NCI-H146 treated with DMSO at 0.1 percent for 48 hours (cell line): ENCODE data around the gene ZNF652.
"Not testable (repeated sequence)": the region's sequence is repeated elsewhere in the genome, so short reads cannot be mapped to it uniquely, and the experiment has no call there.

Experiments
- DNase-seq: peaks from one replicate; lab custom pipeline; 2025; ENCODE audit not compliant: unreplicated experiment; lab: John Stamatoyannopoulos, UW

Gene ZNF652

DNA sequence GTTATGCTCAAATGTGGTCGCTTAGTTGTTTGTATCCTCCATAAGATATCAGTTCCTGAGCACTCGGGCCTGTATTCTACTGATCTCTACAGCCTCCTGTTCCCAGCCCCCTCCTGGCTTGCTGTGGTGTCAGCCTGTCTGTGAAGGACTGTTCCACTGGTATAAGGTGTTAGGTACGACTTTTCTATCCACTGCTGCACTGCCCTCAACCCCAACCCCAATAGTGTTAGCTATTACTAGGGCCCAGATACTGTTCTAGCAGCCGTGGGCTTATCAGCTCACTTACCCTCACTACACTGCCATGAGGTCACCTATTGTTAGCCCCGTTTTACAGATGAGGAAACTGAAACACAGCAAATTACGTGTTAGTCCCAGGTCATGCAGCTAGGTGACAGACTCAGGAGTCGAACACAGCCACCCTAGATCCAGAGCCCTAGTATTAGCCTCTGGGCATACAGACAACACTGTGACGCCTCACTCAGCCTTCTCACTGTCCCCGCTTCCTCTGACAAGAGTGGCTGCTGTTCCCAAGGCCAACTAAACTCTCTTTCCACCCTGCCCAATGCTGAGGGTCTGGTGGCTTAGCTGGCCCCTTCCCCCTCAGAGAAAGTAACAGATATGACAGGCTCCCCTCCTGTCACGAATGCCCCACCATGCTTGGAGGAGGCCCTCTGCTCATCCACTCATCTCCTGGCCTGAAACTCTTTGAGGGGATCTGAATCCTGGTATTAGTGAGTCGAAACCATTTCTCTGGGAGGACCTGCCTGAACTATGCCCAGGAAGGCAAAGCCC is 25.6 kb upstream of the ZNF652 start:
- DNase-seq, result no peak

DNA sequence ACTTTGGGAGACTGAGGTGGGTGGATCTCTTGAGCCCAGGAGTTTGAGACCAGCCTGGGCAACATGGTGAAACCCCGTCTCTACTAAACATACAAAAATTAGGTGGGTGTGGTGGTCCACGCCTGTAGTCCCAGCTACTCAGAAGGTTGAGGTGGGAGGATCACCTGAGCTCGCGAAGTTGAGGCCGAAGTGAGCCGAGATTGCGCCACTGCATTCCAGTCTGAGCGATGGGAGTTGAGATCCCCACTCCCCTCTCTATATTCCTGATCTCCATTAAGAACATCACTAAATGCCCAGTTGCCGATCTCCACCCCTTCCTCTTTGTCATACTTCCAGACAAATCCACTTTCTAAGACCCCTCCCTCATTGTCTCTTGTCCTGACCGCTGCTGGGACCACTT is 24.3 kb upstream of the ZNF652 start:
- no peak for DNase-seq

DNA sequence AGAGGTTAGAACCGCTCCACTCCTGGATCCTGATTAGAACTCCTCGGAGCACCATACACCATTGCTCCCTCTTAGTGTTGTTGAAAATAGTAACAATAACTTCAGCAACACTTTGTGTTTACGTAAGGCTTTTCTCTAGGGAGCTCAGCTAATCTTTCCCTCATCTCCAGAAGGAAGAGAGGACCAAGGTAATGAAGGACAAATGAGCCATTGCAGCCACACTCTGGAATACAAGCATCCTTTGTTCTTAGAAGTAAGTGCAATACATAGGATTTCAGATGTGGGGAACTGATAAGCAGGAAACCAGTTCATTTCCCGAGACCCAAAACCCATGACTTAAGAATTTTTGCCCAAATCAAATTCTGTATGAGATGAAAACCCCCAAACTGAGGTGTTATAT is 22.9 kb upstream of the ZNF652 start:
- DNase-seq, result no peak

DNA sequence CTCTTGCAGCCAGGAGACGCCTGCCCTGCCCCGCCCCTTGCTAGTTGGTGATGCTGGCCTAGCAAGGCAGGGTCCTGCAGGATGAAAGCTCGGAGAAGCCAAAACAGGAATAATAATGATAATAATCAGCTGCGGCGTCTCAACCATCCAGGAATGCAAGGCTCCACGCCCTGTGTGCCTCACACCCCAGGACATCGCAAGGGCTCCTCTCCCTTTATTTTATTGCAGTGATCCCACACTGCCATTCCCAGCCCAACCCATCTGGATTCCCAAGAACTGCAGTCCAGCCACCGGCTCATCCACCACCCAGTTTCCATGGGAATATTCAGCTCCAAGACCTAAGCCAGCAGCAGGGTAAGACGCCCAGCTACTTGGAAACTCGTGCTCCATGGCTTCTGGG is 21.0 kb upstream of the ZNF652 start:
- no peak for DNase-seq

DNA sequence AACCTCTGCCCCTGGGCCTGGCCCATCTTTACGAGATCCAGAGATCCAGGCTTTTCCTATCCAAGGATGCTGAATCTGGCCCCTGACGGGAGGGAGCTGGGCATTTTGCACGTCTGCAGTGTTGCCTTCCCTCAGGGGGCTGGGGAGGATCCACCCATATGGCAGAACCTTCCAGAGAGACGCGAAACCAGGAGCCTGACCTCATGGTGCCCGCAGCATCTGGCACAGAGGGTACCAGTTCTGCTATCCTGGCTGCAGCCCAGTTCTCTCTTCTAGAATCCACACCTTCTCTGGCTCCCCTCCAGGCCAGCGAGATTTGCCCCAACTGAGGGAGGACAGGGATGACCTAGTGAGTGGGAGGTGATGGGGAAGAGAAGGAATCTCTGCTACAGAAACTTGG is 20.5 kb upstream of the ZNF652 start:
- DNase-seq, result no peak

DNA sequence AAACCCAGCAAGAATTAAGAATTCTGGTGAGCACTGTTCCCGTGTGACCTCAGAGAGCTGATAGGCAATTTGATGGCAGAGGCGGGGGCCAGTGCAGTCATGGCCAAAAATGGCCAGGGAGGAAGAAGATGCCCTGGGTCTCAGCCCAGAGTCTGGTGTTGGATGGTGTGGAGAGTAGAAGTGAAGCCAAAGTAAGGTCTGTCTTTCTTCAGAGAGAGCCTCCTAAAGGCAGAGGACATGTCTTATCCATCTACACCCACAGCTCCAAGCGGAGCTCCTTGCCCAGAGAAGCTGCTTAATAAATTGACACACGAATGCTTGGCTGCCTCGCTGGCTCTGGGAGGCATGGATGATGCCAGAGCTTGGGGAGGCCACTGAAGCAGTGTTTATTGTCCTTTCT is 19.7 kb upstream of the ZNF652 start:
- DNase-seq, result no peak

DNA sequence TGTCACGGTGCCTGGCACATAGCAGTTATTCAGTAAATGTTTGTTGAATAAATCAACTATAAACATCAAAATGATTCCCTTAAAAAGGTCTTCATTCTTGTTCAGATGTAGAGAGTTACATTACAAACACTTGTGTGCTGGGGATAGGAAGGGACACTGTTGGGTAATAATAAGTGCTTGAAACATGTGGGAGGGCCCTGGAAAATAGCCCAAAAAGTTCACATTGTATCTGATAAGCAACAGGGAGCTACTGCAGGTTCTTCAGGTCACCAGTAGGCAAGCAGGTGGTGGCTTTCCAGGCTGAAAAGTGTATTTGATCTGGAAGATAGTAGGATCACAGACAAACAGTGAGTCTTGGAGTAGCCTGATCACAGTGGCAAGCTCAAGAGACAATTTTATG is 19.0 kb upstream of the ZNF652 start:
- DNase-seq, result no peak

DNA sequence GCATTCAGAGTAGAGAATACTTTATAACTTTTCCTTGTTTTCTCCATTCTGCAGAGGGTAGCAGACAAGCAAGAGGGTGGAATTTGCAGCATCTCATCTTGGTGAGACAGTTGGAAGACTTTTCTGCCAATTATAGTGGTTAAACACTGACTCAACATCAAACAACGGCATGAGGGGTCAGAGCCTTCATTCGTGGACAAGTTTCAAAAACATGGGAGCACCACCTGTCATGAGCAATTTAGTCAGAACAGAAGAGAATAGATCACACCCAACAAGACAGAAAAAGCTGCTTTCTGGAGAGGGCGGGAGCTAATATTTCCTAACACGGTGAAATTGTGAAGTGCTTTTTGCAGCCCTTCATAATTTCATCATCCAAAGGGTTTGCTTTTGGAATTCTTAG is 17.9 kb upstream of the ZNF652 start:
- no peak for DNase-seq

DNA sequence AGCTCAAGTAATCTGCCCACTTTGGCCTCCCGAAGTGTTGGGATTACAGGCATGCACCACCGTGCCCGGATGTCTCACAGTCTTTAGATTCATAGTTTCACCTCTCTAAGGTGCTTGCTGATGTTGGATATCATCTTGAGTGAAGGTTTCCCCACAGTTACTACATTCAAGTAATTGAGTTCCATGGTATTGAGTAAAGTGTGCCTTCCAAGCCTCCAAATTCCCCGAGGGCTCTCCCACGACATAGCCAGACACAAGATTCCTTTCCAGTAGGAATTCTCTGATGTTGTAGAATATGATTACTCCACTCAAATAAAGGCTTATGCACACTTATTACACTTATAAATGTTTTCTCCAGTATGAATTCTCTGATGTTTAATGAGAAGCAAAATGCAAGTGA is 16.3 kb upstream of the ZNF652 start:
- DNase-seq, result no peak

DNA sequence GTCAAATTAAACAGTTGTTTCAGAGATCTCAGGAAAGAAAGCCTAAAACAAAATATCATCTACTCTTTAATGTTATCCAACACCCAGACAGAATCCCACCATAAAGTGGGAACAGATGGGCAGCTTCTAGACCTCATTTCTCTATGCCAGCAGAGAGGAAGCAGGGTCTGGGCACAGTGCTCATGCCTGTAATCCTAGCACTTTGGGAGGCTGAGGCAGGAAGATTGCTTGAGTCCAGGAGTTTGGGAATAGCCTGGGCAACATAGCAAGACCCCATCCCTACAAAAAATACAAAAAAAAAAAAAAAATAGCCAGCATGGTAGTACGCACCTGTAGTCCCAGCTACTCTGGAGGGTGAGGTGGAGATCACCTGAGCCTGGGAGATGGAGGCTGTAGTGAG is 13.5 kb upstream of the ZNF652 start:
- DNase-seq, result no peak

DNA sequence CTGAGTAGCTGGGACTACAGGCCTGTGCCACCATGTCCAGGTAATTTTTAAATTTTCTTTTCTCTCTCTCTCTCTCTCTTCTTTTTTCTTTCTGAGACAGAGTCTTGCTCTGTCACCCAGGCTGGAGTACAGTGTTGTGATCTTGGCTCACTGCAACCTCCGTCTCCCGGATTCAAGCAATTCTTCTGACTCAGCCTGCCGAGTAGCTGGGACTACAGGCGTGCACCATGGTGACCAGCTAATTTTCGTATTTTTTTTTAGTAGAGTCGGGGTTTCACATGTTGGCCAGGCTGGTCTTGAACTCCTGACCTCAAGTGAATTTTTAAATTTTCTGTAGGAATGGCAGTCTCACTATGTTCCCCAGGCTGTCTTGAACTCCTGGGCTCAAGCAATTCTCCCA is 11.1 kb upstream of the ZNF652 start:
- no peak for DNase-seq

DNA sequence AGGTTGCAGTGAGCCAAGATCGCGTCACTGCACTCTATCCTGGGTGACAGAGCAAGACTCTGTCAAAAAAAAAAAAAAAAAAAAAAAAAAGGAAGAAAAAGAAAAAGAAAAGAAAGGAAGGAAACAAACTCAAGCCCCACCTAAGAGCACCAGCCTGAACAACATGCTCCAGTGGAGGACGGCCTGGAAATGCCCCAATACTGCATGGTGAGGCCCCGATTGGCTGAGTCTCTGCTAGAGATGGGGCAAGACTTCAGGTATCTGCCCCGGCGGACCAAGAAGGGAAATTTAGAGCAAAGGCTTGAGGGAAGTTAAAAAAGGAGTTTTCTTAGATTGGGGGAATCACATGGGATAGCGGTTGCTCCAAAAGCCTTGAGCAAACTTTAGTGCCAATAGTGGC is 10.4 kb upstream of the ZNF652 start:
- no peak for DNase-seq

DNA sequence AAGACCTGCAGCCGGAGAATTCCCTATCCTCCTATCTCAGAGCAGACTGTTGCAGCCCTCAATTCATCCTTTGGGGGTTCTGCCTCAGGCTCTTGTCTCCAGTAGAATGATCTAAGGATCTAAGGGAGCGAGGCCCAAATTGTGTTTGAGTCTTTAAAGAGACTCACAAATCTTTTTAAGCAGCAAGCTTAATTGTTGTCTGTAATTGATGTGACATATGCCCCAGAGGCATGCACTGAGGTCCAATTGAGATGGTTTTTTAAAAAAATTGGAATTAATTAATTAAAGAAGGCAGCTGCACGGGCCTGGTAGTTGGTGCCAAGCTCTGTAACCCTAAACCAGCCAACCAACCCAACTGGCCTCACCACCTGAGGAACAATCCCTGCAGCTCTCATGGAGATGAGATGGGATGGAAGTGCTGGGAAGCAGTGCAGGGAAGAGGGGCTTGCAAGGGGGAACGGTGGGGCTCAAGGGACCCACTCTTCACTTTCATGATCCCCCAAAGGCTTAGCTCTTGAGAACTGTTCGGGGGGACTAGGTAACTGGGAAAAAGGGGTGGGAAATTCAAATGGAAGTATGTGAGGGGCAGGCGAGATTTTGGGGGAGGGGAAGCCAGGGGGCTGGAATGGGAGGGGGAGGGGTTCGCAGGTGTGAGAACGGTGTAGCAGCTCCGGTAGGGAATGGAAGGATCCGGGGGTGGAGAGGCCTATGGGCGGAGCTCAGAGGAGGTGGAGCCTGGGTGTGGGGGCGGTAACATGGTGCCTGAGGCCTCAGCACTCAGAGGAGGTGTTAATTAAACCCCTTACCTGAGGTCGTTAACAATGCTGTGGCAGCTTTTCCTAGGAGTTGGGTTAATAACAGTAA is 9.2 kb upstream of the ZNF652 start:
- peak; percentile 59 for DNase-seq

DNA sequence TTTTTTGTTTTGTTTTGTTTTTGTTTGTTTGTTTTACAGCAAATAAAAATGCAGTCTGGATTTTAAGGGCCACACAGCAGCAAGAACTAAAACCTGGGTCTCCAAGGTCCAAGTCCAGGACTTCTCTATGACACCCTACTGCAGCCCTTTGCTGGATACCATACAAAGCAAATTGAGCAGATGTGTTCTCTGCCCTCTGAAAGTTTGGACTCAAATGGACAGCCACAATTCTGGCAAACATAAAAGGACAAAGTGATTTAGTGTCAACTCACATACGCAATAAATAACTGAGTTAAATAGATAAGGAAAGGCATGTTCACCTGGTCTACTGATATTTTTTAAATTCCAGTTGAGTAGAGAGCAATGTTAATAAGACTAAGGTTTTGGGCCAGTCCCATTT is 7.7 kb upstream of the ZNF652 start:
- no peak for DNase-seq

DNA sequence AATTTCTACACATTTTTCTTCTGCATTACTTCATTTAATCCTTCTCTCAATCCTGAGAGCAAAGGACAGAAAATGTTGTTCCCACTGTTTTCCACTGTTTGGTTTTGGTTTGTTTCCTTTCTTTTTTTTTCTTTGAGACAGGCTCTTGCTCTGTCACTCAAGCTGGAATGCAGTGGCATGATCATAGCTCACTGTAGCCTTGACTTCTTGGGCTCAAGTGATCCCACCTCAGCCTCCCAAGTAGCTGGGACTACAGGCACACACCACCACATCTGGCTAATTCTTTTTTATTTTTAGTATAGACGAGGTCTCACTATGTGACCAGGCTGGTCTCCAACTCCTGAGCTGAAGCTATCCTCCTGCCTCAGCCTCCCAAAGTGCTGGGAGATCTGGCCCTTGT is 7.0 kb upstream of the ZNF652 start:
- no peak for DNase-seq

DNA sequence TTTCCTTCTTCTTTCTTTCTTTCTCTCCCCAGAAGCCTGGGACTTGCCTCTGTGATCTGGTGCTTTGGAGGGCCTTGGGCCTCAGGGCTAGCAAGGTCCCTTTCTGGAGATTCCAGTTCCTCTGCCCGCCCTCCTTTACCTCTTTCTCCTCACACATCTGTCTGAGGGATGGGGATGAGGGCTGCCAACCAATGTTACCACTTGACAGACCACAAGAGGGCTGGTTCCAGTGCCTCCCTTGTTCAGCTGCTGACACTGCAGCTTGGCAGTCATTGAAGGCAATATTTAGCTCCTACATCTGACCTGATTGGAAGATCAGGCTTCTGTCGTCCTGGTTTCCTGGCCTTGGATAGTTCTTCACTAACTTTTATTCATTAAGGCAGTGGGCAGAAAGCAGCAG is 3.6 kb upstream of the ZNF652 start:
- DNase-seq, result no peak

DNA sequence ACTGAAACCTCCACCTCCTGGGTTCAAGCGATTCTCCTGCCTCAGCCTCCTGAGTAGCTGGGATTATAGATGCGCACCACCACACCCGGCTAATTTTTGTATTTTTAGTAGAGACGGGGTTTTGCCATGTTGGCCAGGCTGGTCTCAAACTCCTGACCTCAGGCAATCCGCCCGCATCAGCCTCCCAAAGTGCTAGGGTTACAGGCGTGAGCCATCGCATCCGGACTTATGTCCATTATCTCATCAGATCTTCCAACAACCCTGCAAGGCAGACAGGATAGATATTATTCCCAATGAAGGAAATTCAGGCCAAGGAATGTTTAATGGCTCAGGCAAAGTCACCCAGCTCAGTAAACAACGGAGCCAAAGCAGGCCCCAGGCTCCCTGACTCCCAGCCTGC is 3.1 kb upstream of the ZNF652 start:
- DNase-seq, result not testable (repeated sequence)

DNA sequence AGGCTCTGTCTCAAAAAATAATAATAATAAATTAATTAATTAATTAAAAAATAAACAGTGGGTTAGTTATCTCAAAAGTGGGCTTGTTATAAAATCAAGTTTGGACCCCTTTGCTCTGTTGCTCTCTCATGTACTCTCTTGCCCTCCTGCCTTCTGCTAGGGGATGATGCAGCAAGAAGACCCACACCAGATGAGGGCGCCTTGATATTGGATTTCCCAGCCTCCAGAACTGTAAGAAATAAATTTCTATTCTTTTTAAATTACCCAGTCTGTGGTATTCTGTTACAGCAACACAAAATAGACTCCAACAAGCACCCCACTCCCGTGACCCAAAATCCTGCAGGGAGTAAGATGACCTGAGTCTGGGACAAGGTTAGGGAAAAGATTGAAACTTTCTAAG is 2.1 kb upstream of the ZNF652 start:
- no peak for DNase-seq

DNA sequence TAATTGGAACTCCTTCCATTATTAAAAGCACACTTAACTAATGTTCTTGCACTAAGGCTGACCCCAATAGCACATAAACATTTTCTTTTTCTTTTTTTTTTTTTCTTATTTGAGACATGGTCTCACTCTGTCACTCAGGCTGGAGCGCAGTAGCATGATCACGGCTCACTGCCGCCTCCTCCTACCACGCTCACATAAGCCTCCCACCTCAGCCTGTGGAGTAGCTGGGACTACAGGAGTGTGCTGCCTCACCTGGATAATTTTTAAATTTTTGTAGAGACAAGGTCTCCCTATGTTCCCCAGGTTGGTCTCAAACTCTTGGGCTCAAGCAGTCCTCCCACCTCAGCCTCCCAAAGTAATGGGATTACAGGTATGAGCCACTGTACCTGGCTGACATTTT is 1.2 kb upstream of the ZNF652 start:
- no peak for DNase-seq

DNA sequence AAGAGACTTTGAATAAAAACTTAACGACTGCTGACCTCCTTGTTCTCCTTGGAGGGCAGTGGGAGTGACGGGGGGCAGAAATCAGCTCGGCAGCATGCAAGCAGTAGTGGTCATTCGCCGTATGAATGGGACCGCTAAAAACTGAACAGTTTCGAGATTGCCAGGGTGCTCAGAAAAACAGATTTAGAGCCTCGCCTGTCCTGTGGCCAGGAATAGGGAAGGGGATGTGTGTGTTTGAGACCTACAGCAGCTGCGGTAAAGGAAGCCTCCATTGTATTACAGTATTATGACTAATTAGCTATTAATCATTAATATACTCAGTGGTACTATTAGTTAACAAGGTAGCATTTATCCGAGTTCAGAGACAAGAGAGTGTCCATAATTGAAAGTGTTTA is 670 bp upstream of the ZNF652 start:
- no peak for DNase-seq

DNA sequence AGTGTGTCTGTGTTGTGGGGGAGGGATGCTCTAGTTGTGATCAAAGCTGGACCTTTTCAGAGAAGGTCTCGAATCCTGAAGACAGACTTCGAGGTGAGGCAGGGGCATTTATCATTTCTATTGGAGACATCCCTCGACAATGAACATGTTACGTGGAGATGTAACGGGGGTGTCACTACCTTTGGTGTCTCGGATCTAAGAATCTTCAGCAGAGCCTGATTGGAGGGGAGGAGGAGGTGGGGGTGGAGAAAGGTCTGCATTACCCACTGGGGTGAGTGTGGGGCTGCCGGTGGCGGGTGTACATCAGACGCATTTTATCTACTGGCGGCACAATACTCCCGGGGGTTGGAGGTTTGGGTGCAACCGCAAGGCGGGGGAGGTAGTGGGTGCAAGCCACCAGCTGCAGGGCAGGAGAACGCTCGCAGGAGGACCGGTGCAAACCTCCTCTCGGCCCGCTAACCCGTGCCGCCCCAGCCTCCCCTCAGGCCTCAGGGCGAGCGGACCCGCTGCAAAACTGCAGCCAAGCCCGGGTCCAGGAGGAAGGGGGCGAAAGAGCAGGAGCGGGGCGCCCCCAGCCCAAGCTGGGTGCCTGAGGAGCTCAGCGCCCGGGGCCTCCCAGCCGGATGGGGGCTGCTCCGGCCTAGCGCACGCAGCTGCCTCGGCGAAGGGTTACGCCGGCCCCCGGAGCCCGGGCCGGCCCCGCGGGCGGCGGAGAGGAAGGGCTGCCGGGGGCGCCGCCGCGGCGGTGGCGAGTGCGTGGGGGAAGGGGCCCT is 735 bp downstream of the ZNF652 start:
- peak; percentile 68 for DNase-seq

DNA sequence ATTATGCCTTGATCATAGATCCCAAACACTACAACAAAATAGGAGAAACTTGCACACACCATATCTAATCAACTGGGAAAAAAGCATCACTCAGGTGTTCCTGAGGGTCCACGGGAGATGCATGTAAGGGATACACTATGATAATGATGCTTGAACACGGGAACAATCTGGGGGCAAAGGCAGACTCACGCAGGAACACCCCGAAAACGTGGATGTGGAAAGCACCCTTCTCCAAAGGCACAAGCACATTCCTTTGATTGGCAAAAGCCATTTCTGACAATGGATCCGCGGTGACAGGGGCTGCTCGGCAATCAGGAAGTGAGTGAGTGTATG is 1.3 kb downstream of the ZNF652 start:
- DNase-seq, result no peak
